ENCODE measurements around the gene COL4A1. TPM values are rescaled to one million over a fixed set of nuclear protein-coding genes. Genes with fewer than 3 reads are reported as not detected.

Gene COL4A1
- total RNA-seq, 1 donor from 2014 or later = 5,210 TPM

- Mint-ChIP-seq H3K27me3 (ENCODE audit: low read depth) (no peaks in the 10 kb centered on the region), H3K9me3 (ENCODE audit: low read depth) (no peaks in the 10 kb centered on the region), H3K36me3 (ENCODE audit: low read depth) (peaks cover 31% of the 10 kb centered on the region), H3K4me1 (ENCODE audit: low read depth) (peaks cover 77% of the 10 kb centered on the region), H3K4me3 (ENCODE audit: unreplicated experiment) (no peak overlapping the region), H3K27ac (ENCODE audit: unreplicated experiment) (peak overlapping the region; percentile 94)
- DNase-seq (ENCODE audit: low spot score) = no peak
- TF ChIP-seq CTCF (IDR thresholded peaks at IDR 0.05) = no peak
These were observed 73.6 kb downstream of the COL4A1 start for GRCh38 chr13:110233181-110233950.

GRCh38 chr13:110232756-110233155, 74.2 kb downstream of the COL4A1 start:
- Mint-ChIP-seq H3K9me3 (ENCODE audit: low read depth) (no peaks in the 10 kb centered on the region), H3K27ac (ENCODE audit: unreplicated experiment) (peak overlapping the region; percentile 94), H3K4me3 (ENCODE audit: unreplicated experiment) (no peak overlapping the region), H3K27me3 (ENCODE audit: low read depth) (no peaks in the 10 kb centered on the region), H3K36me3 (ENCODE audit: low read depth) (peaks cover 31% of the 10 kb centered on the region), H3K4me1 (ENCODE audit: low read depth) (peaks cover 73% of the 10 kb centered on the region)
- no peak for TF ChIP-seq CTCF (IDR thresholded peaks at IDR 0.05)
- DNase-seq (ENCODE audit: low spot score) = no peak

- TF ChIP-seq CTCF (IDR thresholded peaks at IDR 0.05) = no peak
- H3K4me1 Mint-ChIP-seq (ENCODE audit: low read depth) = peaks cover 71% of the 10 kb centered on the region
- H3K9me3 Mint-ChIP-seq (ENCODE audit: low read depth) = no peaks in the 10 kb centered on the region
- no peaks in the 10 kb centered on the region for H3K27me3 Mint-ChIP-seq (ENCODE audit: low read depth)
- H3K27ac Mint-ChIP-seq (ENCODE audit: unreplicated experiment) = peak overlapping the region; percentile 94
- H3K4me3 Mint-ChIP-seq (ENCODE audit: unreplicated experiment) = no peak overlapping the region
- DNase-seq (ENCODE audit: low spot score) = no peak
- H3K36me3 Mint-ChIP-seq (ENCODE audit: low read depth) = peaks cover 29% of the 10 kb centered on the region
These were observed 74.8 kb downstream of the COL4A1 start for GRCh38 chr13:110232142-110232541.

GRCh38 chr13:110231348-110232047, 75.5 kb downstream of the COL4A1 start:
- no peaks in the 10 kb centered on the region for H3K9me3 Mint-ChIP-seq (ENCODE audit: low read depth)
- H3K4me3 Mint-ChIP-seq (ENCODE audit: unreplicated experiment) = no peak overlapping the region
- H3K36me3 Mint-ChIP-seq (ENCODE audit: low read depth) = peaks cover 29% of the 10 kb centered on the region
- peak overlapping the region; percentile 94 for H3K27ac Mint-ChIP-seq (ENCODE audit: unreplicated experiment)
- H3K4me1 Mint-ChIP-seq (ENCODE audit: low read depth) = peaks cover 74% of the 10 kb centered on the region
- no peak for TF ChIP-seq CTCF (IDR thresholded peaks at IDR 0.05)
- DNase-seq (ENCODE audit: low spot score) = no peak
- H3K27me3 Mint-ChIP-seq (ENCODE audit: low read depth) = no peaks in the 10 kb centered on the region

GRCh38 chr13:110230661-110231347, 76.2 kb downstream of the COL4A1 start:
- no peaks in the 10 kb centered on the region for H3K27me3 Mint-ChIP-seq (ENCODE audit: low read depth)
- H3K36me3 Mint-ChIP-seq (ENCODE audit: low read depth) = peaks cover 24% of the 10 kb centered on the region
- H3K9me3 Mint-ChIP-seq (ENCODE audit: low read depth) = no peaks in the 10 kb centered on the region
- peaks cover 76% of the 10 kb centered on the region for H3K4me1 Mint-ChIP-seq (ENCODE audit: low read depth)
- DNase-seq (ENCODE audit: low spot score) = no peak
- H3K27ac Mint-ChIP-seq (ENCODE audit: unreplicated experiment) = peak overlapping the region; percentile 94
- H3K4me3 Mint-ChIP-seq (ENCODE audit: unreplicated experiment) = no peak overlapping the region
- no peak for TF ChIP-seq CTCF (IDR thresholded peaks at IDR 0.05)

All from chondrocyte (in vitro differentiated cells).